Adrenal gland (tissue), 5 donors: ENCODE data around the gene SRGAP3.

Experiments used
- POLR2A ChIP-seq, 2 donors: fragments of 450-650 bp; IDR thresholded peaks; one replicate each; pipeline ENCODE4 v1.6.1; 2017; ENCODE audit warnings: antibody characterized with exemption in 2 of 2, mild to moderate bottlenecking in 2 of 2, moderate library complexity in 1 of 2
- TF ChIP-seq, protein P1 (sequence below), 6 experiments: fragments of 450-650 bp in 4 of 6; fragments of 200-600 bp in 2 of 6; sonication (generic) in 1 of 6; IDR thresholded peaks; 1 replicate in 5 of 6; 2 replicates in 1 of 6; pipeline versions ENCODE4 v1.5.1 to v1.8.0; 2016 to 2021; ENCODE audit warnings: antibody characterized with exemption in 6 of 6, mild to moderate bottlenecking in 2 of 6, moderate library complexity in 1 of 6
- donor health status: DM: no; HTN: no; CAD: no.

DNA sequence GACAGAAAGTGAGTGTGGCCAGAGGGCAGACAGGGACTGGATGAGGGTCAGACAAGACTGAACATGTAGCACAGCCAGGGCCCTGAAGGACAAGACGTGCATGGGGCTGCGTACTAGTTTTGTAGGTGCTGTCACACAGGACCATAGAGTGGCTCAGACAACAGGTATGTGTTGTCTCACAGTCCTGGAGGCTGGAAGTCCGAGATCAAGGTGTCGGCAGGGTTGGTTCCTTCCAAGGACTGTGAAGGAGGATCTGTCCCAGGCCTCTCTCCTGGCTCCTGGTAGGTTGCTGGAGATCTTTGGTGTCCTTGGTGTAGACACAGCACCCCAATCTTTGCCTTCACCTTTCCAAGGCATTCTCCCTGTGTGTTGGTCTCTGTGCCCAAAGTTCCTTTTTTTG lies 136.4 kb downstream of the SRGAP3 start:
- TF ChIP-seq POLR2A (IDR thresholded peaks at IDR 0.05) = no peak
- TF ChIP-seq, protein P1, sequence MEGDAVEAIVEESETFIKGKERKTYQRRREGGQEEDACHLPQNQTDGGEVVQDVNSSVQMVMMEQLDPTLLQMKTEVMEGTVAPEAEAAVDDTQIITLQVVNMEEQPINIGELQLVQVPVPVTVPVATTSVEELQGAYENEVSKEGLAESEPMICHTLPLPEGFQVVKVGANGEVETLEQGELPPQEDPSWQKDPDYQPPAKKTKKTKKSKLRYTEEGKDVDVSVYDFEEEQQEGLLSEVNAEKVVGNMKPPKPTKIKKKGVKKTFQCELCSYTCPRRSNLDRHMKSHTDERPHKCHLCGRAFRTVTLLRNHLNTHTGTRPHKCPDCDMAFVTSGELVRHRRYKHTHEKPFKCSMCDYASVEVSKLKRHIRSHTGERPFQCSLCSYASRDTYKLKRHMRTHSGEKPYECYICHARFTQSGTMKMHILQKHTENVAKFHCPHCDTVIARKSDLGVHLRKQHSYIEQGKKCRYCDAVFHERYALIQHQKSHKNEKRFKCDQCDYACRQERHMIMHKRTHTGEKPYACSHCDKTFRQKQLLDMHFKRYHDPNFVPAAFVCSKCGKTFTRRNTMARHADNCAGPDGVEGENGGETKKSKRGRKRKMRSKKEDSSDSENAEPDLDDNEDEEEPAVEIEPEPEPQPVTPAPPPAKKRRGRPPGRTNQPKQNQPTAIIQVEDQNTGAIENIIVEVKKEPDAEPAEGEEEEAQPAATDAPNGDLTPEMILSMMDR (IDR thresholded peaks at IDR 0.05) = no peak
